CD4-positive, alpha-beta memory T cell (primary cell): ENCODE data around the gene MSH4. TPM values are rescaled to one million over a fixed set of nuclear protein-coding genes. Genes with fewer than 3 reads are reported as not detected.
"Not testable (repeated sequence)": the region's sequence is repeated elsewhere in the genome, so short reads cannot be mapped to it uniquely, and the experiment has no call there.

ENCODE experiments used
- CTCF ChIA-PET: fragments of 350-600 bp; sonication (Branson Sonifier 250); formaldehyde crosslinking; loops from one replicate; lab custom pipeline; 2021; ENCODE audit warnings: inconsistent platforms; ENCODE audit not compliant: partially characterized antibody; lab: Charles Lee
- POLR2A ChIA-PET: fragments of 350-600 bp; sonication (Branson Sonifier 250); formaldehyde crosslinking; loops from one replicate; lab custom pipeline; 2021; ENCODE audit not compliant: partially characterized antibody; lab: Charles Lee
- DNase-seq, 5 donors: peaks; one replicate each; pipeline versions ENCODE4 v3.0.0 to v3.0.0-alpha.2; 2020 to 2022; ENCODE audit warnings: mixed read lengths in 1 of 5
- H3K27ac ChIP-seq: one replicate; pipeline ENCODE4 v1.7.0; 2013; ENCODE audit warnings: low read depth, low read length
- H3K27me3 ChIP-seq: 2 replicates; pipeline ENCODE4 v1.7.0; 2013; ENCODE audit warnings: mild to moderate bottlenecking, low read length, moderate library complexity; ENCODE audit not compliant: insufficient read depth
- H3K36me3 ChIP-seq: 2 replicates; pipeline ENCODE4 v1.7.0; 2013; ENCODE audit warnings: mild to moderate bottlenecking, low read length, moderate library complexity; ENCODE audit not compliant: insufficient read depth
- H3K4me1 ChIP-seq: 2 replicates; pipeline ENCODE4 v1.7.0; 2013; ENCODE audit warnings: mild to moderate bottlenecking, low read length, moderate library complexity; ENCODE audit not compliant: insufficient read depth
- H3K4me3 ChIP-seq, 2 donors: one replicate each; pipeline ENCODE4 v1.7.0; 2013; ENCODE audit warnings: low read length in 2 of 2, mild to moderate bottlenecking in 1 of 2
- H3K9me3 ChIP-seq, 2 donors: one replicate each; pipeline ENCODE4 v1.7.0; 2013; ENCODE audit warnings: low read length in 2 of 2, control low read depth in 1 of 2; ENCODE audit not compliant: control insufficient read depth in 1 of 2
- H3K27ac Mint-ChIP-seq, 7 donors: one replicate each; pipeline ENCODE4 v1.8.0; 2020 to 2021; ENCODE audit warnings: mixed read lengths in 7 of 7, mild to moderate bottlenecking in 6 of 7, inconsistent platforms in 3 of 7, moderate library complexity in 3 of 7
- H3K27me3 Mint-ChIP-seq, 2 donors: one replicate each; pipeline ENCODE4 v1.8.0; 2020 to 2021; ENCODE audit warnings: mixed read lengths in 2 of 2
- H3K36me3 Mint-ChIP-seq, 2 donors: one replicate each; pipeline ENCODE4 v1.8.0; 2020 to 2021; ENCODE audit warnings: mixed read lengths in 2 of 2, inconsistent platforms in 1 of 2, mild to moderate bottlenecking in 1 of 2
- H3K4me1 Mint-ChIP-seq, 4 donors: one replicate each; pipeline ENCODE4 v1.8.0; 2020 to 2021; ENCODE audit warnings: mixed read lengths in 4 of 4, mild to moderate bottlenecking in 1 of 4
- H3K4me3 Mint-ChIP-seq, 8 donors: one replicate each; pipeline ENCODE4 v1.8.0; 2020 to 2021; ENCODE audit warnings: mixed read lengths in 8 of 8, mild to moderate bottlenecking in 7 of 8, moderate library complexity in 6 of 8, inconsistent platforms in 3 of 8
- H3K9me3 Mint-ChIP-seq, 8 donors: one replicate each; pipeline ENCODE4 v1.8.0; 2020 to 2021; ENCODE audit warnings: mixed read lengths in 8 of 8, mild to moderate bottlenecking in 5 of 8, inconsistent platforms in 3 of 8, moderate library complexity in 1 of 8
- intact Hi-C: fragments of 100-400 bp; cut with micrococcal nuclease; formaldehyde crosslinking; loops from one replicate; pipeline ENCODE4 v1.15.1; 2023
- polyA plus RNA-seq, 2 donors: library from polyadenylated mRNA; unstranded; fragments of 300-500 nt; fragmentation: Illumina TruSeq; gene quantifications; one replicate each; pipeline ENCODE4 v1.2.3, GENCODE V29; 2021
- total RNA-seq, 2 experiments: library from RNA; stranded (reverse); gene quantifications; one replicate each; pipeline ENCODE4 v1.2.3, GENCODE V29; 2021

MSH4 gene
- total and polyA plus RNA-seq, 4 experiments from 2014 or later, result 0.80 to 0.87 TPM; not detected in 2

DNA sequence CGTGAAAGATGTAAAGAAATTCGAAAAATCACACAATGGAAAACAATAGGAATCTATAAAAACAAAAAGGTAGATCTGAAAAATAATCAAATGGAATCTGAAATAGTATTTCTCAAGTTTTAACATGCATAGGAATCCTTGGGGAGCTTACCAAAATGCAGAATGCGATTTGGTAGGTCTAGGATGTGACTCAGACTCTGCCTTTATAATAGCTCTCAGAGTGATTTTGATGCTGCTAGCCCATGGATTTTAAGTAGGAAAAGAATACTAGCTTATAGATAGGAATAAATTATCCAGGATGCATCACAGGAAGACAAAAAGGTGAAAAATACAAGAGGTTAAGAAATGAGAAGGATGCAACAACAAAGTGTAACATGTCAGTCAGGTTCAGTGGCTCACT, 24.7 kb upstream of the MSH4 start:
- peaks cover 0 to 1% (median 0%) of the 10 kb centered on the region in 8 donors for H3K9me3 Mint-ChIP-seq
- H3K9me3 ChIP-seq, result no peaks in the 10 kb centered on the region
- intact Hi-C loops, result no loop called here
- H3K27me3 Mint-ChIP-seq, result peaks cover 0 to 3% of the 10 kb centered on the region in 2 donors
- DNase-seq, result no peak
- no peaks in the 10 kb centered on the region for H3K36me3 Mint-ChIP-seq
- no peaks in the 10 kb centered on the region for H3K27me3 ChIP-seq
- no peak overlapping the region for H3K4me3 ChIP-seq
- H3K4me1 ChIP-seq, result no peaks in the 10 kb centered on the region
- no peak overlapping the region for H3K4me3 Mint-ChIP-seq
- ChIA-PET CTCF (no interaction called here), POLR2A (no interaction called here)
- no peak overlapping the region for H3K27ac ChIP-seq
- H3K27ac Mint-ChIP-seq, result no peak overlapping the region
- no peaks in the 10 kb centered on the region for H3K4me1 Mint-ChIP-seq
- H3K36me3 ChIP-seq, result no peaks in the 10 kb centered on the region

GRCh38 chr1:75777812-75778211, 18.9 kb upstream of the MSH4 start:
- H3K27ac Mint-ChIP-seq, H3K4me1 ChIP-seq, CTCF ChIA-PET, H3K4me3 Mint-ChIP-seq, H3K27me3 ChIP-seq, H3K4me3 ChIP-seq, H3K9me3 ChIP-seq, H3K36me3 ChIP-seq, H3K27ac ChIP-seq, H3K36me3 Mint-ChIP-seq, intact Hi-C loops, H3K4me1 Mint-ChIP-seq, DNase-seq, H3K9me3 Mint-ChIP-seq: not testable (repeated sequence)
- H3K27me3 Mint-ChIP-seq, result peaks cover 9 to 17% of the 10 kb centered on the region in 2 donors
- POLR2A ChIA-PET, result interaction anchor here (1.0 kb wide), 1 partner anchor 9 kb away, joined by 6 read pairs; the partner anchor contains the start of gene RABGGTB

GRCh38 chr1:75778694-75779093, 18.0 kb upstream of the MSH4 start:
- H3K4me3 ChIP-seq, POLR2A ChIA-PET, H3K27me3 ChIP-seq, H3K9me3 ChIP-seq, intact Hi-C loops, DNase-seq, CTCF ChIA-PET, H3K36me3 ChIP-seq, H3K9me3 Mint-ChIP-seq, H3K4me1 Mint-ChIP-seq, H3K4me3 Mint-ChIP-seq, H3K4me1 ChIP-seq, H3K27ac ChIP-seq, H3K36me3 Mint-ChIP-seq: not testable (repeated sequence)
- Mint-ChIP-seq H3K27me3 (peaks cover 9 to 17% of the 10 kb centered on the region in 2 donors), H3K27ac (peak overlapping the region in 1 of 7 donors; percentile 17)

DNA sequence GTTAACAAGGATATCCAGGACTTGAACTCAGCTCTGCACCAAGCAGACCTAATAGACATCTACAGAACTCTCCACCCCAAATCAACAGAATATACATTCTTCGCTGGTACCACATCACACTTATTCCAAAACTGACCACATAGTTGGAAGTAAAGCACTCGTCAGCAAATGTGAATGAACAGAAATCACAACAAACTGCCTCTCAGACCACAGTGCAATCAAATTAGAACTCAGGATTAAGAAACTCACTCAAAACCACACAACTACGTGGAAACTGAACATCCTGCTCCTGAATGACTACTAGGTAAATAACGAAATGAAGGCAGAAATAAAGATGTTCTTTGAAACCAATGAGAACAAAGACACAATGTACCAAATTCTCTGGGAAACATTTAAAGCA, 16.5 kb upstream of the MSH4 start:
- CTCF ChIA-PET, result not testable (repeated sequence)

GRCh38 chr1:75783920-75784319, 12.8 kb upstream of the MSH4 start:
- peaks cover 27% of the 10 kb centered on the region for H3K4me1 ChIP-seq
- Mint-ChIP-seq H3K27ac (peak overlapping the region in 3 of 7 donors; percentile 11 to 95 (median 78)), H3K4me1 (peaks cover 14 to 38% (median 28%) of the 10 kb centered on the region in 4 donors), H3K36me3 (peaks cover 7 to 22% of the 10 kb centered on the region in 2 donors), H3K27me3 (peaks cover 5 to 10% of the 10 kb centered on the region in 2 donors), H3K4me3 (peak overlapping the region in 5 of 8 donors; percentile 14 to 70 (median 59))
- H3K9me3 ChIP-seq, H3K27me3 ChIP-seq, H3K36me3 ChIP-seq, DNase-seq, H3K9me3 Mint-ChIP-seq, POLR2A ChIA-PET, CTCF ChIA-PET, H3K4me3 ChIP-seq: not testable (repeated sequence)
- H3K27ac ChIP-seq, result peak overlapping the region; percentile 9
- intact Hi-C loops, result loop anchor here (10.0 kb wide), 1 partner anchor 1049 kb away; the partner anchor contains the start of genes CRYZ and TYW3

More for the DNA sequence above, 16.5 kb upstream of the MSH4 start:
- H3K4me1 Mint-ChIP-seq, H3K4me3 Mint-ChIP-seq, POLR2A ChIA-PET, DNase-seq, H3K36me3 ChIP-seq, H3K9me3 ChIP-seq, H3K36me3 Mint-ChIP-seq, H3K4me1 ChIP-seq, H3K4me3 ChIP-seq, H3K9me3 Mint-ChIP-seq, H3K27me3 ChIP-seq, H3K27ac ChIP-seq, H3K27ac Mint-ChIP-seq: not testable (repeated sequence)
- H3K27me3 Mint-ChIP-seq, result peaks cover 9 to 15% of the 10 kb centered on the region in 2 donors
- intact Hi-C loops, result loop anchor here (10.0 kb wide), 1 partner anchor 1045 kb away; the partner anchor contains the start of genes CRYZ and TYW3

- Mint-ChIP-seq H3K9me3 (no peaks in the 10 kb centered on the region), H3K4me3 (peak overlapping the region; percentile 93 to 100 (median 99)), H3K27ac (peak overlapping the region; percentile 95 to 100 (median 98)), H3K4me1 (peaks cover 27 to 53% (median 43%) of the 10 kb centered on the region in 4 donors), H3K36me3 (peaks cover 21 to 36% of the 10 kb centered on the region in 2 donors), H3K27me3 (peaks cover 4 to 7% of the 10 kb centered on the region in 2 donors)
- DNase-seq, result no peak
- ChIA-PET CTCF (no interaction called here), POLR2A (interaction anchor here (0.6 to 2.5 kb wide), 7 partner anchors 8 to 1994 kb away, joined by 4 to 20 read pairs (median 6); partner anchors contain the start of genes CRYZ, MIGA1, MSH4 and TYW3)
- H3K27ac ChIP-seq, result peak overlapping the region; percentile 73
- peak overlapping the region; percentile 88 to 95 for H3K4me3 ChIP-seq
- no peaks in the 10 kb centered on the region for H3K9me3 ChIP-seq
- H3K27me3 ChIP-seq, result no peaks in the 10 kb centered on the region
- no peaks in the 10 kb centered on the region for H3K36me3 ChIP-seq
- intact Hi-C loops, result loop anchor here (5.0 to 10.0 kb wide), 3 partner anchors 287 to 1588 kb away; partner anchors contain the start of genes CRYZ, FPGT, LRRIQ3 and ST6GALNAC3
- H3K4me1 ChIP-seq, result peaks cover 43% of the 10 kb centered on the region
Measured at GRCh38 chr1:75785320-75785982, 11.2 kb upstream of the MSH4 start.
